GM21367 (cell line): ENCODE results near the gene UBE2B.
"Not testable (repeated sequence)": the region's sequence is repeated elsewhere in the genome, so short reads cannot be mapped to it uniquely, and the experiment has no call there.

Experiments
- ATAC-seq: cut with Tn5 transposase; IDR thresholded peaks from one replicate; pipeline ENCODE4 v1.9.1; 2021; ENCODE audit not compliant: unreplicated experiment

UBE2B gene

GRCh38 chr5:134370871-134371833, at the start of gene UBE2B:
Gene UBE2B (plus strand): TSS chr5:134371569. CDS start chr5:134371596, 27 bp downstream.
- ATAC-seq: peak; percentile 58

- no peak for ATAC-seq
These were observed 44.0 kb upstream of the UBE2B start for GRCh38 chr5:134327327-134327726.

- no peak for ATAC-seq
These were observed 42.8 kb upstream of the UBE2B start for GRCh38 chr5:134328619-134329018.

- ATAC-seq: not testable (repeated sequence)
These were observed 34.5 kb upstream of the UBE2B start for GRCh38 chr5:134336833-134337232.

- ATAC-seq: not testable (repeated sequence)
These were observed 27.9 kb upstream of the UBE2B start for GRCh38 chr5:134343500-134343899.

GRCh38 chr5:134345476-134345875, 25.9 kb upstream of the UBE2B start:
- not testable (repeated sequence) for ATAC-seq

GRCh38 chr5:134345996-134346395, 25.4 kb upstream of the UBE2B start:
- ATAC-seq: no peak

GRCh38 chr5:134349463-134349862, 21.9 kb upstream of the UBE2B start:
- no peak for ATAC-seq

GRCh38 chr5:134355681-134356080, 15.7 kb upstream of the UBE2B start:
- ATAC-seq: no peak

- no peak for ATAC-seq
These were observed 5.8 kb upstream of the UBE2B start for GRCh38 chr5:134365604-134366003.

GRCh38 chr5:134370311-134370870, 978 bp upstream of the UBE2B start:
- peak; percentile 20 for ATAC-seq

GRCh38 chr5:134371834-134372340, 518 bp downstream of the UBE2B start:
- no peak for ATAC-seq

GRCh38 chr5:134373633-134374032, 2.3 kb downstream of the UBE2B start:
- not testable (repeated sequence) for ATAC-seq

GRCh38 chr5:134374232-134374631, 2.9 kb downstream of the UBE2B start:
- no peak for ATAC-seq

GRCh38 chr5:134380346-134380745, 9.0 kb downstream of the UBE2B start:
- ATAC-seq: no peak

GRCh38 chr5:134382204-134382603, 10.8 kb downstream of the UBE2B start:
- not testable (repeated sequence) for ATAC-seq

- no peak for ATAC-seq
These were observed 12.8 kb downstream of the UBE2B start for GRCh38 chr5:134383980-134384697.

- no peak for ATAC-seq
These were observed 16.1 kb downstream of the UBE2B start for GRCh38 chr5:134387443-134387842.

- no peak for ATAC-seq
These were observed 20.9 kb downstream of the UBE2B start for GRCh38 chr5:134392301-134392700.

GRCh38 chr5:134394932-134395331, 23.6 kb downstream of the UBE2B start:
- ATAC-seq: no peak

- ATAC-seq: no peak
These were observed 24.9 kb downstream of the UBE2B start for GRCh38 chr5:134396274-134396673.
